CD14-positive monocyte (primary cell): ENCODE measurements around the gene SOX21. TPM values are rescaled to one million over a fixed set of nuclear protein-coding genes. Genes with fewer than 3 reads are reported as not detected.

ENCODE experiments used
- DNase-seq, 3 donors: peaks; one replicate each; pipeline ENCODE4 v3.0.0-alpha.2; 2011 to 2022
- H2AFZ ChIP-seq: 2 replicates; pipeline ENCODE4 v1.6.0; 2012; ENCODE audit warnings: mild to moderate bottlenecking, low read depth, low read length, inconsistent platforms; ENCODE audit not compliant: insufficient read depth, poor library complexity, severe bottlenecking
- H3K27ac ChIP-seq, 2 donors: 1 replicate in 1 of 2; 2 replicates in 1 of 2; pipeline ENCODE4 v1.5.1; 2012 to 2013; ENCODE audit warnings: low read length in 2 of 2, control low read depth in 1 of 2, inconsistent platforms in 1 of 2, low read depth in 1 of 2, mild to moderate bottlenecking in 1 of 2
- H3K27me3 ChIP-seq, 2 donors: one replicate each; pipeline versions ENCODE4 v1.6.0 to v1.6.1; 2011 to 2013; ENCODE audit warnings: low read length in 2 of 2; ENCODE audit not compliant: control insufficient read depth in 2 of 2, insufficient read depth in 2 of 2
- H3K36me3 ChIP-seq, 2 donors: replicated peaks in 1 of 2; 1 replicate in 1 of 2; 2 replicates in 1 of 2; pipeline versions ENCODE4 v1.5.1 to v1.6.1; 2012 to 2013; ENCODE audit warnings: low read length in 2 of 2, control low read depth in 1 of 2, inconsistent platforms in 1 of 2, mild to moderate bottlenecking in 1 of 2; ENCODE audit not compliant: insufficient read depth in 2 of 2, control insufficient read depth in 1 of 2
- H3K4me1 ChIP-seq, 2 donors: 1 replicate in 1 of 2; 2 replicates in 1 of 2; pipeline versions ENCODE4 v1.5.1 to v1.6.1; 2012 to 2013; ENCODE audit warnings: low read length in 2 of 2, control low read depth in 1 of 2, inconsistent platforms in 1 of 2, mild to moderate bottlenecking in 1 of 2, moderate library complexity in 1 of 2; ENCODE audit not compliant: insufficient read depth in 2 of 2, control insufficient read depth in 1 of 2
- H3K4me2 ChIP-seq: replicated peaks from 2 replicates; pipeline ENCODE3; 2012; ENCODE audit warnings: low read length, moderate library complexity, mild to moderate bottlenecking; ENCODE audit not compliant: poor library complexity, severe bottlenecking; ENCODE audit errors: extremely low read depth
- H3K4me3 ChIP-seq, 3 experiments: fragments of 200-600 bp in 1 of 3; sonication (generic) in 1 of 3; replicated peaks in 1 of 3; 1 replicate in 2 of 3; 2 replicates in 1 of 3; pipeline ENCODE4 v1.5.1; 2011 to 2013; ENCODE audit warnings: low read length in 3 of 3, mild to moderate bottlenecking in 3 of 3, control low read depth in 2 of 3, low read depth in 2 of 3, inconsistent platforms in 1 of 3, moderate library complexity in 1 of 3
- H3K79me2 ChIP-seq: 2 replicates; pipeline ENCODE4 v1.6.0; 2012; ENCODE audit warnings: mild to moderate bottlenecking, control low read depth, inconsistent platforms, low read length, moderate library complexity; ENCODE audit not compliant: insufficient read depth
- H3K9ac ChIP-seq: 2 replicates; pipeline ENCODE4 v1.6.0; 2017; ENCODE audit warnings: low read length, mild to moderate bottlenecking; ENCODE audit not compliant: insufficient read depth, poor library complexity, severe bottlenecking
- H3K9me3 ChIP-seq, 2 donors: replicated peaks in 1 of 2; 1 replicate in 1 of 2; 2 replicates in 1 of 2; pipeline versions ENCODE4 v1.5.1 to v1.6.1; 2012 to 2013; ENCODE audit warnings: low read length in 2 of 2, control low read depth in 1 of 2; ENCODE audit not compliant: control insufficient read depth in 1 of 2, insufficient read depth in 1 of 2
- H4K20me1 ChIP-seq: 2 replicates; pipeline ENCODE4 v1.6.0; 2012; ENCODE audit warnings: mild to moderate bottlenecking, low read length, control low read depth, moderate library complexity; ENCODE audit not compliant: insufficient read depth
- H3K27ac Mint-ChIP-seq, 7 donors: one replicate each; pipeline ENCODE4 v1.8.0; 2020; ENCODE audit warnings: mild to moderate bottlenecking in 7 of 7, mixed read lengths in 7 of 7, moderate library complexity in 6 of 7, inconsistent platforms in 2 of 7
- H3K27me3 Mint-ChIP-seq, 3 donors: one replicate each; pipeline ENCODE4 v1.8.0; 2021 to 2022; ENCODE audit warnings: low read depth in 3 of 3, mild to moderate bottlenecking in 3 of 3, mixed read lengths in 3 of 3, moderate library complexity in 3 of 3, inconsistent platforms in 1 of 3
- H3K36me3 Mint-ChIP-seq, 2 donors: one replicate each; pipeline ENCODE4 v1.8.0; 2020; ENCODE audit warnings: mixed read lengths in 2 of 2, inconsistent platforms in 1 of 2, mild to moderate bottlenecking in 1 of 2
- H3K4me1 Mint-ChIP-seq: one replicate; pipeline ENCODE4 v1.8.0; 2020; ENCODE audit warnings: mild to moderate bottlenecking, mixed read lengths
- H3K4me3 Mint-ChIP-seq, 2 donors: one replicate each; pipeline ENCODE4 v1.8.0; 2020; ENCODE audit warnings: mild to moderate bottlenecking in 2 of 2, mixed read lengths in 2 of 2, moderate library complexity in 1 of 2
- H3K9me3 Mint-ChIP-seq, 7 donors: one replicate each; pipeline ENCODE4 v1.8.0; 2020 to 2022; ENCODE audit warnings: mixed read lengths in 7 of 7, mild to moderate bottlenecking in 6 of 7, moderate library complexity in 6 of 7, inconsistent platforms in 2 of 7
- WGBS: methylation state at CpG from one replicate; pipeline ENCODE4 v1.1.5; 2013; ENCODE audit warnings: missing lambda C conversion rate; ENCODE audit not compliant: insufficient coverage; 5-methylcytosine and 5-hydroxymethylcytosine counted together
- intact Hi-C, 2 donors: fragments of 100-400 bp; cut with micrococcal nuclease; formaldehyde crosslinking; loops; one replicate each; pipeline versions ENCODE4 v1.15.0 to v1.15.1; 2023
- polyA plus RNA-seq, 3 donors: library from polyadenylated mRNA; depleted of rRNA in 1 of 3; unstranded in 2 of 3; stranded (reverse) in 1 of 3; fragments of 300-500 nt in 2 of 3; fragments of >200 nt in 1 of 3; fragmentation: Illumina TruSeq in 2 of 3; gene quantifications; 1 replicate in 2 of 3; 2 replicates in 1 of 3; pipeline ENCODE4 v1.2.3, GENCODE V29; 2012 to 2021
- TF ChIP-seq, protein P1 (sequence below): fragments of 200-600 bp; IDR thresholded peaks from one replicate; pipeline ENCODE4 v1.8.0; 2022; ENCODE audit warnings: antibody characterized with exemption, mild to moderate bottlenecking

Gene SOX21
- polyA plus RNA-seq, 3 donors: not detected

DNA sequence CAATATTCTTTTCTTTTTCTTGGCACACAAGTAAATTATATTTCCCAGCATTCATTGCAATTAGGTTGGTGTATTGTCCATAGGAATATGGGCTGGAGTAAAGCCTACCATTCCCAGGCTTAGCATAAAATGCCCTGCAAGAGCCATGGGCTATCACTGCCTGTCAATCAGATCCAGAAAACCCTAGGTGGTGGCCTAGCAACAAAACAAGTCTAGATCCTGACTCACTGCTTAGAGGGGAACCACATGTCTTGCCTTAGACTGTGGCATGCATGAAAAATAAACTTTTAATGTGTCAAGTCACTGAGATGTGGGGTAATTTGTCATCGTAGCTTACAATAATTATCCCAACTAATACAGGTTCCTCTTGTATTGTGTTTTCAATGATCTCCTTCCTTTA, 16.2 kb downstream of the SOX21 start:
- intact Hi-C loops: no loop called here
- no peaks in the 10 kb centered on the region for H3K4me1 ChIP-seq
- H3K27me3 Mint-ChIP-seq: peaks cover 33 to 47% (median 36%) of the 10 kb centered on the region in 3 donors
- no peaks in the 10 kb centered on the region for H4K20me1 ChIP-seq
- H3K27ac ChIP-seq: no peak overlapping the region
- no peak overlapping the region for H3K4me2 ChIP-seq
- H3K4me3 Mint-ChIP-seq: peak overlapping the region in 1 of 2 donors; percentile 8
- no peaks in the 10 kb centered on the region for H3K4me1 Mint-ChIP-seq
- H3K9ac ChIP-seq: no peak overlapping the region
- H3K4me3 ChIP-seq: no peak overlapping the region
- H3K36me3 Mint-ChIP-seq: no peaks in the 10 kb centered on the region
- DNase-seq: no peak
- no peak overlapping the region for H2AFZ ChIP-seq
- WGBS: no CpG with 5 or more reads among the region's 1 CpG
- TF ChIP-seq, protein P1, sequence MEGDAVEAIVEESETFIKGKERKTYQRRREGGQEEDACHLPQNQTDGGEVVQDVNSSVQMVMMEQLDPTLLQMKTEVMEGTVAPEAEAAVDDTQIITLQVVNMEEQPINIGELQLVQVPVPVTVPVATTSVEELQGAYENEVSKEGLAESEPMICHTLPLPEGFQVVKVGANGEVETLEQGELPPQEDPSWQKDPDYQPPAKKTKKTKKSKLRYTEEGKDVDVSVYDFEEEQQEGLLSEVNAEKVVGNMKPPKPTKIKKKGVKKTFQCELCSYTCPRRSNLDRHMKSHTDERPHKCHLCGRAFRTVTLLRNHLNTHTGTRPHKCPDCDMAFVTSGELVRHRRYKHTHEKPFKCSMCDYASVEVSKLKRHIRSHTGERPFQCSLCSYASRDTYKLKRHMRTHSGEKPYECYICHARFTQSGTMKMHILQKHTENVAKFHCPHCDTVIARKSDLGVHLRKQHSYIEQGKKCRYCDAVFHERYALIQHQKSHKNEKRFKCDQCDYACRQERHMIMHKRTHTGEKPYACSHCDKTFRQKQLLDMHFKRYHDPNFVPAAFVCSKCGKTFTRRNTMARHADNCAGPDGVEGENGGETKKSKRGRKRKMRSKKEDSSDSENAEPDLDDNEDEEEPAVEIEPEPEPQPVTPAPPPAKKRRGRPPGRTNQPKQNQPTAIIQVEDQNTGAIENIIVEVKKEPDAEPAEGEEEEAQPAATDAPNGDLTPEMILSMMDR: no peak
- H3K9me3 ChIP-seq: peaks cover 0 to under 1% of the 10 kb centered on the region in 2 donors
- H3K36me3 ChIP-seq: no peaks in the 10 kb centered on the region
- H3K27ac Mint-ChIP-seq: no peak overlapping the region
- peaks cover 32 to 33% of the 10 kb centered on the region in 2 donors for H3K27me3 ChIP-seq
- H3K79me2 ChIP-seq: no peaks in the 10 kb centered on the region
- H3K9me3 Mint-ChIP-seq: peaks cover 0 to 4% (median 0%) of the 10 kb centered on the region in 7 donors

DNA sequence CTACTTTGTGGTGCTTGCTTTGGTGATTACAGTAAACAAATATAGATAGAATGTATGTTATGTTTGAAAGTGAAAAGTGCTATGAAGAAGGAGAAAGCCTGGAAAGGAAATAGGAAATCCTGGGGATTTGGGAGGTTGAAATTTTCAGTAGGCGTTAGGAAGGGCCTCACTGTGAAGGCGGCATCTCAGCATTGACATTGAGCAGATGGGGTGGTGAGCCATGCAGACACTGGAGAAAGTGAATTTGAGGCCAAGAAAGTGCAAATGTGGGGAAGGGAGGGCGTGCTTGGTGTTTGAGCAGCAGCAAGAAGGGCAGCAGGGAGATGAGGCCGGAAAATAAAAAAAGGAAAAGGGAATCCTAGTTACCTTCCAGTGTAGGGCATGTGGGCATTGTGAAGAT, 20.3 kb downstream of the SOX21 start:
- TF ChIP-seq, protein P1: no peak
- Histone ChIP-seq H3K4me1 (no peaks in the 10 kb centered on the region), H3K9ac (no peak overlapping the region), H4K20me1 (no peaks in the 10 kb centered on the region), H3K4me2 (no peak overlapping the region), H3K9me3 (no peaks in the 10 kb centered on the region), H3K4me3 (no peak overlapping the region), H3K27ac (no peak overlapping the region), H3K27me3 (peaks cover 3 to 7% of the 10 kb centered on the region in 2 donors), H3K36me3 (no peaks in the 10 kb centered on the region), H3K79me2 (no peaks in the 10 kb centered on the region), H2AFZ (no peak overlapping the region)
- Mint-ChIP-seq H3K27me3 (peaks cover 10 to 15% (median 11%) of the 10 kb centered on the region in 3 donors), H3K9me3 (peaks cover 0 to 3% (median 0%) of the 10 kb centered on the region in 7 donors), H3K36me3 (no peaks in the 10 kb centered on the region), H3K4me3 (no peak overlapping the region), H3K27ac (peak overlapping the region in 2 of 7 donors; percentile 6 to 13), H3K4me1 (no peaks in the 10 kb centered on the region)
- WGBS: 94% methylated on average over 4 of the region's 4 CpGs
- no peak for DNase-seq
- intact Hi-C loops: no loop called here
